GM12878 (cell line): ENCODE measurements around the gene NPR2.

Source experiments
- ATF2 ChIP-seq: IDR thresholded peaks from 2 replicates; pipeline ENCODE4 v1.6.1; 2012; ENCODE audit warnings: low read length, inconsistent platforms
- CTCF ChIP-seq, 3 experiments: IDR thresholded peaks in 2 of 3; conservative IDR thresholded peaks in 1 of 3; 2 replicates each; pipeline ENCODE4 v1.5.1; 2011; ENCODE audit warnings: low read depth in 3 of 3, low read length in 3 of 3, mild to moderate bottlenecking in 3 of 3, control low read depth in 2 of 3, moderate library complexity in 2 of 3, inconsistent platforms in 1 of 3, mixed read lengths in 1 of 3; ENCODE audit not compliant: control insufficient read depth in 2 of 3, insufficient read depth in 1 of 3; ENCODE audit errors: extremely low read depth in 1 of 3
- EP300 ChIP-seq, 2 experiments: fragments of 150-350 bp in 1 of 2; IDR thresholded peaks; 2 replicates each; pipeline ENCODE4 v1.6.1; 2011 to 2012; ENCODE audit warnings: low read depth in 2 of 2, low read length in 2 of 2, borderline replicate concordance in 1 of 2, improper control_type of control experiment in 1 of 2, inconsistent platforms in 1 of 2; ENCODE audit not compliant: control insufficient read depth in 1 of 2
- EZH2 ChIP-seq: IDR thresholded peaks from 2 replicates; pipeline ENCODE4 v1.6.1; 2012; ENCODE audit warnings: low read depth, mild to moderate bottlenecking, control low read depth, inconsistent platforms, low read length, borderline replicate concordance; ENCODE audit not compliant: control insufficient read depth
- GABPA ChIP-seq: IDR thresholded peaks from 2 replicates; pipeline ENCODE4 v1.6.1; 2014; ENCODE audit warnings: antibody characterized with exemption, low read depth, mild to moderate bottlenecking, inconsistent platforms
- IKZF1 ChIP-seq: fragments of 450-650 bp; conservative IDR thresholded peaks from 2 replicates; pipeline ENCODE4 v1.6.1; 2017; ENCODE audit warnings: antibody characterized with exemption, mild to moderate bottlenecking
- MTA3 ChIP-seq: IDR thresholded peaks from 2 replicates; pipeline ENCODE4 v1.6.1; 2012; ENCODE audit warnings: low read length, inconsistent platforms, borderline replicate concordance
- MYC ChIP-seq: IDR thresholded peaks from 2 replicates; pipeline ENCODE4 v1.6.1; 2011; ENCODE audit warnings: mild to moderate bottlenecking, low read length, moderate library complexity, inconsistent platforms; ENCODE audit not compliant: insufficient read depth, insufficient replicate concordance, insufficient read length, severe bottlenecking
- SPI1 ChIP-seq: IDR thresholded peaks from 2 replicates; pipeline ENCODE4 v1.6.1; 2011; ENCODE audit warnings: low read depth, mild to moderate bottlenecking, low read length, moderate library complexity, borderline replicate concordance; ENCODE audit not compliant: insufficient read depth
- SUZ12 ChIP-seq: fragments of 200-600 bp; sonication (generic); IDR thresholded peaks from one replicate; pipeline ENCODE4 v1.6.1; 2018; ENCODE audit warnings: antibody characterized with exemption, mild to moderate bottlenecking; ENCODE audit not compliant: unreplicated experiment

GRCh38 chr9:35811381-35812024 lies 20.1 kb downstream of the NPR2 start:
- TF ChIP-seq CTCF (IDR thresholded peaks at IDR 0.05 in 2 of 3, conservative IDR thresholded peaks at IDR 0.05 in 1 of 3; ENCODE audit: control insufficient read depth in 2 of 3, extremely low read depth in 1 of 3, insufficient read depth in 1 of 3, low read depth in 3 of 3, low read length in 3 of 3) (no peak), MYC (no peak), MTA3 (no peak), ATF2 (no peak), EP300 (IDR thresholded peaks at IDR 0.05; ENCODE audit: borderline replicate concordance in 1 of 2, control insufficient read depth in 1 of 2, low read depth in 2 of 2, low read length in 2 of 2) (no peak), GABPA (no peak), EZH2 (no peak), SUZ12 (no peak), IKZF1 (no peak), SPI1 (no peak)
